HG03025 (cell line): ENCODE results near the gene CYP1B1.
A peak's percentile ranks its signal among the peaks of the same experiment; 100 is the strongest.
"Not testable (repeated sequence)": the region's sequence is repeated elsewhere in the genome, so short reads cannot be mapped to it uniquely, and the experiment has no call there.

Experiments
- ATAC-seq: cut with Tn5 transposase; IDR thresholded peaks from one replicate; pipeline ENCODE4 v1.9.1; 2021; ENCODE audit warnings: mild to moderate bottlenecking, moderate library complexity; ENCODE audit not compliant: unreplicated experiment, low FRiP score

CYP1B1 gene

DNA sequence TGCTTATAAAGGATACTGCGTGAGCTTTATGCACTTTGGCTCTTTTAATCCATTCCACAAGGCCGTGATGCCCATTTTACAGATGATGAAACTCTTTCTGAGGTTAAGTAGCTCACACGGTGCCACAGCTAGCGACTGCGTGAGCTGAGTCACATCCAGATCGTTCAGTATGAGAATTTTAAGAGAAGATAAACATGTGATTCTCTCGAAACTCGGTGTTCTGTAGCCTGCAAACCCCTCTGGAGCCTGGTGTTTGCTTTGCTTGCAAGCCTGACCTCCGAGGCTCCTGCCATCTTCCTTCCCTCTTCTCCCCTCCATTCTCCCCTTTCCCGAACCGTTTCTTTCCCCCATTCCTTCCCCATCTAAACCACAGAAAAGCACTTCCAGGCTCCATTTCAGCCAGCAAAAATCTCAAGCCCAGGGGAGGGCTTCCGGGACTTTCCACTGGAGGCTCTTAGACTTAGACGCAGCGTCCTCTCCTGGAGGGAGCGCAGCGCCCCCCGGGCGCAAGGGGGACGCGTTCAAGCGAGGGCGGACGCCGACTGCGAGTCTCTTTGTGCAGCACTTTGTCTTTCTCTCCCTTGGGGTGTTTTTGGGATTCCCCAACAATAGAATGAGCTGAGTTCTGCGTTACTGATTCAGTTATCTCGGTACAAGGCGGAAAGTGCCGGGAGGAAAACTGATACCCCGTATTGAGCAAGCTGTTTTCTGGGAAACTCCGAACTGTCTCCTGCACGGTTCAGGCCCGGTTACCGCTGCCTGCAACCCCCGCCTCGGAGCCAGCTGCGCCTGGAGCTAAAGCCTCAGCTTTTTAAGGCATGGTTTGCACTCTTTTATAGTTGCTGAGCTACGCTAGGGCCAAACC, 38.0 kb downstream of the CYP1B1 start:
- ATAC-seq = peak; percentile 62

DNA sequence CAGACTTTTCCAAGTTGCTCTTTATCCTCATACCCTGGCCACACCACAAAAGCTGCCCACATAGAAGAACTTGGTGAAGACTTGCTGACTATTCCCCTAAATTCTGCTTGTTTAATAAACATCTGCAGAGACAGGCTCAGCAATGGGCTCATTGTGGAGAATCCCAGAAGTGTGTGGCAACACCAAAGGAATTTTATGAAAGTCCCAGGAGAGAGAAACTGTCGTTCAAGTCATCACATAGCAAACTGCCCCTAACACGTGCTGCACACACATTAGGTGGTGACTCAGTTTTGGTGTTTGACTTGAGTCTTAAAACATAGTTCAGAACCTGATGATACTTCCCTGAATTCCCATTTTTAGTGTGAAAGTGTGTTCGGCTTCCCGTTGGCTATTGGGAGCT, 38.6 kb downstream of the CYP1B1 start:
- ATAC-seq = no peak

GRCh38 chr2:38035968-38036367, 40.0 kb downstream of the CYP1B1 start:
- ATAC-seq = no peak

- no peak for ATAC-seq
These were observed 42.3 kb downstream of the CYP1B1 start for GRCh38 chr2:38033646-38034045.

DNA sequence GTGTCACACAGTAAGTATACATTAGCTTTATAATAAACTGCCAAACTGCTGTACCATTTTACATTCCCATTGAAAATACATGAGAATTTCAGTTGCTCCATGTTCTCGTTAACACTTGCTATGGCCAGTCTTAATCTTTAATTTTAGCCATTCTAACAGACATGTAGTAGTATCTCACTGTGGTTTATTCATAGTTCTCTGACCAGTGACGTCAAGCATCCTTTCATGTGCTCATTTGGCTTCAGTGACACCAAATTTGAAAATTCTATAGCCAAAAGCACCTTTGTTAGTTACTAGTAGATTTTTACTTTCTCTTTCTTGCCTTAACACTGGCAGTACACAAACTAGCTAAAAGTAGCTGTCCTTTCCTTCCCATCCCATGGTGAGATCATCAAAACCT, 43.0 kb downstream of the CYP1B1 start:
- no peak for ATAC-seq

GRCh38 chr2:38030635-38031355, 45.2 kb downstream of the CYP1B1 start:
- no peak for ATAC-seq

GRCh38 chr2:38029512-38029911, 46.4 kb downstream of the CYP1B1 start:
- no peak for ATAC-seq

GRCh38 chr2:38028829-38029228, 47.1 kb downstream of the CYP1B1 start:
- no peak for ATAC-seq

DNA sequence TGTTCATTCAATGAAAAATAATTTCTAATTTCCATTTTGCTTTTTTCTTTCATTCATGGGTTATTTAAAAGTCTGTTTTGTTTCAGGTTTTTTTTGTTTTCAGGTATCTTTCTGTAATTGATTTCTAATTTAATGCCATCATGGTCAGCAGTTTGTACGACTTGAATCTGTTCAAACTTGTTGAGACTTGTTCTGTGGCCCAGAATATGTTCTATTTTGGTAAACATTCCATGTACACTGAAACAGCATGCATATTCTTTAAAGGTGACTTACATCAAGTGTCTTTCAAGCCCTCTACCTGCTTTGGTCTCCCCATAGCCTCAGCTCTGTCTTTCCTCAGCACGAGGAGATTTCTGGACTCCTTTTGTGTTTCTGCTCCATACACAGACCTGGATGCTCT, 49.1 kb downstream of the CYP1B1 start:
- no peak for ATAC-seq

GRCh38 chr2:38021589-38021988, 54.4 kb downstream of the CYP1B1 start:
- ATAC-seq = no peak

DNA sequence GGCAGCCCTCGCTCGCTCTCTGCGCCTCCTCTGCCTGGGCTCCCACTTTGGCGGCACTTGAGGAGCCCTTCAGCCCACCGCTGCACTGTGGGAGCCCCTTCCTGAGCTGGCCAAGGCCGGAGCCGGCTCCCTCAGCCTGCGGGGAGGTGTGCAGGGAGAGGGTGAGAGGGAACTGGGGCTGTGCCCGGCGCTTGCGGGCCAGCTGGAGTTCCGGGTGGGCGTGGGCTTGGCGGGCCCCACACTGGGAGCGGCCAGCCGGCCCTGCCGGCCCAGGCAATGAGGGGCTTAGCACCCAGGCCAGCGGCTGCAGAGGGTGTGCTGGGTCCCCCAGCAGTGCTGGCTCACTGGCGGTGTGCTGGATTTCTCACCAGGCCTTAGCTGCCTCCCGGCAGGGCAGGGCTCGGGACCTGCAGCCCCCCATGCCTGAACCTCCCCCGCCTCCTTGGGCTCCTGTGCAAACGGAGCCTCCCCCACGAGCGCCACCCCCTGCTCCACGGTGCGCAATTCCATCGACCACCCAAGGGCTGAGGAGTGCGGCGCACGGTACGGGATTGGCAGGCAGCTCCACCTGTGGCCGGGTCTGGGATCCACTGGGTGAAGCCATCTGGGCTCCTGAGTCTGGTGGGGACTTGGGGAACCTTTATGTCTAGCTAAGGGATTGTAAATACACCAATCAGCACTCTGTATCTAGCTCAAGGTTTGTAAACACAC, 55.4 kb downstream of the CYP1B1 start:
- ATAC-seq = not testable (repeated sequence)

DNA sequence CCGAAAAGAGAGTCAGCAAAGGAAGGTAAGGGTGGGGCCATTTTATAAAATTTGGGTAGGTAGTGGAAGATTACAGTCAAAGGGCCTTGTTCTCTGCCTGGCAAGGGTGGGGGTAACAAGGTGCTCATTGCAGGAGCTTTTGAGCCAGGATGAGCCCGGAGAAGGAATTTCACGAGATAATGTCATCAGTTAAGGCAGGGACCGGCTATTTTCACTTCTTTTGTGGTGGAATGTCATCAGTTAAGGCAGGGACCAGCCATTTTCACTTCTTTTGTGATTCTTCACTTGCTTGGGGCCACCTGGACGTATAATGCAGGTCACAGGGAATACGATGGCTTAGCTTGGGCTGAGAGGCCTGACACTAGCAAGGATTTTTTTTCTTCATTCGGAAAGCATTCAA, 58.1 kb downstream of the CYP1B1 start:
- ATAC-seq = no peak
